Astrocyte of the cerebellum (primary cell): ENCODE data around the gene PUS10.
A peak's percentile ranks its signal among the peaks of the same experiment; 100 is the strongest.
"Not testable (repeated sequence)": the region's sequence is repeated elsewhere in the genome, so short reads cannot be mapped to it uniquely, and the experiment has no call there.

Experiments used
- DNase-seq: peaks from one replicate; pipeline ENCODE4 v3.0.0-alpha.2; 2011; ENCODE audit warnings: low read depth
- H3K4me3 ChIP-seq: 2 replicates; pipeline ENCODE4 v1.5.1; 2011; ENCODE audit warnings: mild to moderate bottlenecking, low read depth, low read length, moderate library complexity
- in situ Hi-C: cut with HindIII; loops from 2 replicates; pipeline ENCODE4 v1.10.0; 2017; ENCODE audit warnings: low sequenced_read_pairs
- TF ChIP-seq, protein P1 (sequence below): IDR thresholded peaks from 2 replicates; pipeline ENCODE4 v1.5.1; 2012; ENCODE audit warnings: low read length, low read depth, moderate library complexity, mild to moderate bottlenecking; ENCODE audit errors: missing control alignments

The PUS10 gene

DNA sequence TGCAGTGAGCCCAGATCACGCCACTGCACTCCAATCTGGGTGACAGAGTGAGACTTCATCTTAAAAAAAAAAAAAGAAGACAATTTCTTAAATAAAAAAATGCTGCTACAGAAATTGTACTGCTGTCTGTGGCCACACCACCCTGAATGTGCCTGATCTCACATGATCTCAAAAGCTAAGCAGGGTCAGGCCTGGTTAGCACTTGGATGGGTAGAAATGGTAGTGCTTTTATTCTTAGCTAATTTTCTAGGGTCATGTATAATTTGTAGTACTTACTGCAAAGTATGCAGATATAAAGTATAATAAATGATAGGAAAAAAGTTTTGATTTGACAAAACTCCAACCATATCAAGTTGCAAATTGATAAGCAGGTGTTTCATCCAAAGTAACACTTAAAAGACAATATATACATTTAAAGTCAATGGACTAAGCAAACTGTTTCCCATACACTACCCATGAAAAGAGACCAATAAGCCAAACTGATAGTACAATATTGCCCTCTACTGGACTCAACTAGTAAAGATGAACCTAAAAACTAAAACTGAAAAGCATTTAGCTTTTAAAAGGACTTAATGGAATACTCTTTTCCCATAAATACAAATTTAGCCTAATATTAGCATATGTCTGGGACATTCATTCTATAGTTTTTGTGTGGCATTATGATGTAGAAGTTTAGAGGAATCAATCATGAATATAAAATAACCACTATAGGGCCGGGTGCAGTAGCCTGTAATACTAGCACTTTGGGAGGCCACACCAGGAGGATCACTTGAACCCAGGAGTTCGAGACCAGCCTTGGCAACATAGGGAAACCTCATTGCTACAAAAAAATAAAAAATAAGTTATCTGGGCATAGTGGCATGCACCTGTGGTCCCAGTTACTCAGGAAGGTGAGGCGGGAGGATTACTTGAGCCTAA lies 19.2 kb downstream of the PUS10 start:
- TF ChIP-seq, protein P1, sequence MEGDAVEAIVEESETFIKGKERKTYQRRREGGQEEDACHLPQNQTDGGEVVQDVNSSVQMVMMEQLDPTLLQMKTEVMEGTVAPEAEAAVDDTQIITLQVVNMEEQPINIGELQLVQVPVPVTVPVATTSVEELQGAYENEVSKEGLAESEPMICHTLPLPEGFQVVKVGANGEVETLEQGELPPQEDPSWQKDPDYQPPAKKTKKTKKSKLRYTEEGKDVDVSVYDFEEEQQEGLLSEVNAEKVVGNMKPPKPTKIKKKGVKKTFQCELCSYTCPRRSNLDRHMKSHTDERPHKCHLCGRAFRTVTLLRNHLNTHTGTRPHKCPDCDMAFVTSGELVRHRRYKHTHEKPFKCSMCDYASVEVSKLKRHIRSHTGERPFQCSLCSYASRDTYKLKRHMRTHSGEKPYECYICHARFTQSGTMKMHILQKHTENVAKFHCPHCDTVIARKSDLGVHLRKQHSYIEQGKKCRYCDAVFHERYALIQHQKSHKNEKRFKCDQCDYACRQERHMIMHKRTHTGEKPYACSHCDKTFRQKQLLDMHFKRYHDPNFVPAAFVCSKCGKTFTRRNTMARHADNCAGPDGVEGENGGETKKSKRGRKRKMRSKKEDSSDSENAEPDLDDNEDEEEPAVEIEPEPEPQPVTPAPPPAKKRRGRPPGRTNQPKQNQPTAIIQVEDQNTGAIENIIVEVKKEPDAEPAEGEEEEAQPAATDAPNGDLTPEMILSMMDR: peak; percentile 12
- no peak overlapping the region for H3K4me3 ChIP-seq
- in situ Hi-C loops: no loop called here
- DNase-seq: peak; percentile 34

DNA sequence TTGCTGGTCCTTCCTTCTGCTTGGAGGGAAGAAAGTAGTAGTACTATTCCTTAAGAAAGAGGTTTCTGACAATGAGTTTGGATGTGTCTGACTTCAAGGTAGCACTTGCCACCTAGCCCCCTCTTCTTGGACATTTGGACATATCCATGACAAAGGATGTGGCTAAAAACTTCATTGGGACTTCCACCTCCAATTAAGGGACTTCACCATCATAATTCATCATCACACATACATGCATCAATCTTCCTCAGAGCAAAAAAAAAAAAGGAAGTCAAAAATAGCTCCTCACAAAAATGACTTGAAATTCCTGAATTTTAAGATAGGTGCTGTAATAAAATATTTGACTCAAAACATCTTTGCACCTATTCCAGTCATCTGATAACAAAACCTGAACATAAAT lies 23.9 kb downstream of the PUS10 start:
- TF ChIP-seq, protein P1: no peak
- no peak for DNase-seq
- in situ Hi-C loops: no loop called here
- H3K4me3 ChIP-seq: no peak overlapping the region

DNA sequence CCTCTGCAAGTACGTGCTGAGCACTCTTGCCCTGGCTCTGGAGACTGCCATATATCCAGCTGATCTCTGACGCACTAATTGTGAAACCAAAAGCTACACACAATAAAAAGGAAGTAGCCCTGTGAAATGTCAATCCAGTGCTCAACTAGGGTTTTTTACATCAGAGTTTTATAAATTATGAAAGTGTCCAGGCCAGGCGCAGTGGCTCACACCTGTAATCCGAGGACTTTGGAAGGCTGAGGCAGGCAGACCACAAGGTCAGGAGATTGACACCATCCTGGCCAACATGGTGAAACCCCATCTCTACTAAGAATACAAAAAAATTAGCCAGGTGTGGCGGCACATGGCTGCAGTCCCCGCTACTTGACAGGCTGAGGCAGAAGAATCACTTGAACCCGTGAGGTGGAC lies 25.1 kb downstream of the PUS10 start:
- TF ChIP-seq, protein P1: no peak
- no peak for DNase-seq
- in situ Hi-C loops: no loop called here
- no peak overlapping the region for H3K4me3 ChIP-seq

DNA sequence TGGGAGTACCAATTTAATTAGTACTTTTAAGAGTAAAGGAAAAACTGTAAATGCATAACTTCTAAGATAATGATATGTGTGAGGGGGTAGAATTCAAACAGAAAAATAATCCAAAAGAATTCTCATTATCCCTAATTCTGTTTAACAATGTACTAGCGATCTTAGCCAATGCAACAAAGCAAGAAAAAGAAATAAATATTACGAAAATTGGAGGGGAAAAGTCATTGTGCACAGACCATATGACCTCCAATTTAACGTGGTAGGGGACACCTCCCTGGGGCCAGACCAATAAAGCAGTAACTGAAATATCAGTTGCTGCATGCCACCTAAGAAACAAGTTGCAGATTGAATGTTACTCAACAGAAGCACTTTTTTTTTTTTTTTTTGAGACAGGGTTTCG lies 26.4 kb downstream of the PUS10 start:
- DNase-seq: no peak
- in situ Hi-C loops: no loop called here
- no peak overlapping the region for H3K4me3 ChIP-seq
- TF ChIP-seq, protein P1: no peak

DNA sequence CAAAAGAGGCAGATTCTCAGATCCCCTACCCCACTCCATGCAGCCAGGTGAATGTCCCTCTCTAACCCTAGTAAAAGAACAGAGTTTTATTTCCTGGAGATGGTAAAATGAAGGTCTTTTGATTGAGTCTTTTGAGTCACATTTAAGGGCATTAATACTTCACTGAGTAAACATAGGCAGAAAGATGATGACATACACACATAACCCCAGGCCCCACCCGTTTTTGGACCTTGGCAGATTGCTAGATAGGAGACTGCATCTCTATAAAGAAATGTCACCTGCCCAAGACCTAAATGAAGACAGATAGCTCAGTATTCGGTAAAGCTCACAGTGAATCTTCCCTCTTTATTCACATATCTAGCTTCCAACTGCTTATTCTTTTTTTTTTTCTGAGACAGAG lies 28.8 kb downstream of the PUS10 start:
- in situ Hi-C loops: no loop called here
- TF ChIP-seq, protein P1: no peak
- no peak for DNase-seq
- no peak overlapping the region for H3K4me3 ChIP-seq

DNA sequence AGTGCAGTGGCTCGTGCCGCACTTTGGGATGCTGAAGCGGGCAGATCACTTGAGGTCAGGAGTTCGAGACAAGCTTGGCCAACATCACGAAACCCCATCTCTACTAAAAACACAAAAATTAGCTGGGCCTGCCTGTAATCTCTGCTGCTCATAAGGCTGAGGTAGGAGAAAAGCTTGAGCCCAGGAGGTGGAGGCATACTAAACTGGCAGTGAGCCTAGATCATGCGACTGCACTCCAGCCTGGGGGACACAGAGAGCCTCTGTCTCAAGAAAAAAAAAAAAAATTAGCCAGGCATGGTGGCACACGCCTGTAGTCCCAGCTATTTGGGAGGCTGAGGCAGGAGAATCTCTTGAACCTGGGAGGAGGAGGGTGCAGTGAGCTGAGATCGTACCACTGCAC lies 30.4 kb downstream of the PUS10 start:
- in situ Hi-C loops, H3K4me3 ChIP-seq, DNase-seq: not testable (repeated sequence)

DNA sequence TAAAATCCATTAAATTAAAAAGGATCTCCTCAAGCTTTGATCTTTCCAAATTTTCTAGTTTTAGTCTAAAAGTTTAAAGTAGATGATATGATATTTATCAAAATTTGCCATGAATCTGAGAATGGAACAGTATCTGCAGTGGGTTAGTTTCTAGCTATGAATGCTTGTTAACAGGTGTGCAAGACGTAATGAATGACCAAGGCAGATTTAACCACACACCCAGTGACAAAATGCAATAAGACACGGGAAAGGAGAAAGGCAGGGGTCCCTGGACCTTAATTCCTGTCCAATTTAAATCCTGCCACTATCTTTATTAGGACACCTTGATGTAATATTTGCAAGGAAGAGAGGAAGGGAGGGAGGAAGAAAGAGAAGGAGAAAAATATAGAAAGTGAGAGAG lies 31.0 kb downstream of the PUS10 start:
- no peak for DNase-seq
- TF ChIP-seq, protein P1: no peak
- no peak overlapping the region for H3K4me3 ChIP-seq
- in situ Hi-C loops: no loop called here
